ENCODE results near the gene CFAP73.

CFAP73 gene

GRCh38 chr12:113207613-113208040 is 58.1 kb downstream of the CFAP73 start:
- DNase-seq, result no peak

GRCh38 chr12:113208041-113208934 is 58.8 kb downstream of the CFAP73 start:
- peak in 10 of 58 donors; percentile 7 to 50 (median 24) for DNase-seq

All from anterior cingulate cortex (tissue), 58 donors.